GM12873 (cell line): ENCODE measurements around the gene SMAD3.

Source experiments
- CTCF ChIP-seq: IDR thresholded peaks from 2 replicates; pipeline ENCODE4 v1.5.1; 2012; ENCODE audit warnings: low read depth, mild to moderate bottlenecking, moderate library complexity, low read length, control low read depth; ENCODE audit not compliant: insufficient read depth; ENCODE audit errors: missing control alignments

SMAD3 gene

GRCh38 chr15:67187351-67187854 is 122.0 kb downstream of the SMAD3 start:
- no peak for TF ChIP-seq CTCF

GRCh38 chr15:67188551-67189218 is 123.3 kb downstream of the SMAD3 start:
- TF ChIP-seq CTCF = no peak

- no peak for TF ChIP-seq CTCF
Observed at GRCh38 chr15:67189326-67190051, 124.1 kb downstream of the SMAD3 start.

- no peak for TF ChIP-seq CTCF
Observed at GRCh38 chr15:67190326-67190725, 124.9 kb downstream of the SMAD3 start.

- TF ChIP-seq CTCF = no peak
Observed at GRCh38 chr15:67190813-67191212, 125.4 kb downstream of the SMAD3 start.

GRCh38 chr15:67192185-67192820 is 126.9 kb downstream of the SMAD3 start:
- TF ChIP-seq CTCF = no peak
